GM12878 (cell line): ENCODE measurements around the gene RHEBL1. TPM values are rescaled to one million over a fixed set of nuclear protein-coding genes. Genes with fewer than 3 reads are reported as not detected.

Experiments
- ATAC-seq: fragments of 200-7000 bp; cut with Tn5 transposase; 3 replicates; pipeline ENCODE4 v1.9.1; 2020; ENCODE audit warnings: mild to moderate bottlenecking, moderate library complexity
- BruUV-seq: library from RNA; stranded (reverse); fragments of 400-500 nt; replicated peaks from 2 replicates; lab custom pipeline; 2021; lab: Mats Ljungman, UMichigan
- CTCF ChIA-PET: fragments of 300-600 bp; sonication (Branson Sonifier 250); formaldehyde crosslinking; extraction: SDS; loops from one replicate; lab custom pipeline; 2021; ENCODE audit warnings: inconsistent platforms; lab: Yijun Ruan, JAX
- POLR2A ChIA-PET: fragments of 350-600 bp; formaldehyde crosslinking; extraction: SDS; loops from one replicate; lab custom pipeline; 2021; ENCODE audit warnings: inconsistent platforms; lab: Charles Lee
- RAD21 ChIA-PET: fragments of 300-600 bp; sonication (Branson Sonifier 250); formaldehyde crosslinking; loops from one replicate; lab custom pipeline; 2023; ENCODE audit warnings: antibody characterized with exemption; ENCODE audit not compliant: unreplicated experiment; lab: Charles Lee
- SMC1A ChIA-PET: fragments of 300-600 bp; sonication (Branson Sonifier 250); formaldehyde crosslinking; loops from one replicate; lab custom pipeline; 2023; ENCODE audit not compliant: unreplicated experiment, uncharacterized antibody; lab: Charles Lee
- DNase-seq: peaks from one replicate; pipeline ENCODE4 v3.0.0-alpha.2; 2011; ENCODE audit warnings: low read depth, low spot score
- FAIRE-seq: peaks from 3 replicates; lab custom pipeline; 2011; peaks lifted over from hg19 to GRCh38; lab: Jason Lieb, UNC
- H2AFZ ChIP-seq: 2 replicates; pipeline ENCODE4 v1.6.0; 2011; ENCODE audit warnings: low read depth, low read length, control low read depth; ENCODE audit not compliant: control insufficient read depth
- H3K27ac ChIP-seq: 2 replicates; pipeline ENCODE4 v1.5.1; 2011; ENCODE audit warnings: control low read depth; ENCODE audit not compliant: control insufficient read depth, insufficient read depth
- H3K27me3 ChIP-seq, 2 experiments: replicated peaks in 1 of 2; 2 replicates each; pipeline versions ENCODE4 v1.6.0 to v1.6.1; 2011; ENCODE audit warnings: low read length in 1 of 2; ENCODE audit not compliant: control insufficient read depth in 2 of 2, insufficient read depth in 2 of 2
- H3K36me3 ChIP-seq, 2 experiments: 2 replicates each; pipeline ENCODE4 v1.5.1; 2011; ENCODE audit warnings: low read length in 1 of 2; ENCODE audit not compliant: control insufficient read depth in 2 of 2, insufficient read depth in 2 of 2
- H3K4me1 ChIP-seq: 2 replicates; pipeline ENCODE4 v1.6.1; 2011; ENCODE audit warnings: mild to moderate bottlenecking, low read length, moderate library complexity, mixed read lengths; ENCODE audit not compliant: control insufficient read depth, insufficient read depth
- H3K4me2 ChIP-seq: 2 replicates; pipeline ENCODE4 v1.6.0; 2011; ENCODE audit warnings: control low read depth; ENCODE audit not compliant: control insufficient read depth, insufficient read depth
- H3K4me3 ChIP-seq: fragments of 200-600 bp; sonication (generic); 2 replicates; pipeline ENCODE4 v1.5.1; 2016
- H3K79me2 ChIP-seq: 2 replicates; pipeline ENCODE4 v1.6.0; 2011; ENCODE audit warnings: low read length; ENCODE audit not compliant: control insufficient read depth, insufficient read depth
- H3K9ac ChIP-seq: 2 replicates; pipeline ENCODE4 v1.8.0; 2011; ENCODE audit warnings: low read length, control low read depth, mixed read lengths; ENCODE audit not compliant: control insufficient read depth, insufficient read depth
- H3K9me3 ChIP-seq: replicated peaks from 3 replicates; pipeline ENCODE4 v1.5.1; 2011; ENCODE audit warnings: mild to moderate bottlenecking, low read length; ENCODE audit not compliant: control insufficient read depth, insufficient read depth
- H4K20me1 ChIP-seq: 2 replicates; pipeline ENCODE4 v1.6.0; 2011; ENCODE audit not compliant: control insufficient read depth, insufficient read depth
- ATF7 ChIP-seq: fragments of 450-650 bp; IDR thresholded peaks from 2 replicates; pipeline ENCODE4 v1.6.1; 2016; ENCODE audit warnings: low read depth, mild to moderate bottlenecking
- IRF5 ChIP-seq: fragments of 450-650 bp; IDR thresholded peaks from 2 replicates; pipeline ENCODE4 v1.6.1; 2017; ENCODE audit warnings: borderline replicate concordance
- MYB ChIP-seq: fragments of 150-350 bp; IDR thresholded peaks from 2 replicates; pipeline ENCODE4 v1.6.1; 2014; ENCODE audit warnings: mild to moderate bottlenecking, low read depth, low read length, borderline replicate concordance
- STAT1 ChIP-seq: fragments of 450-650 bp; conservative IDR thresholded peaks from 2 replicates; pipeline ENCODE4 v1.6.1; 2014; ENCODE audit warnings: antibody characterized with exemption, mild to moderate bottlenecking
- TBL1XR1 ChIP-seq: IDR thresholded peaks from 2 replicates; pipeline ENCODE4 v1.6.1; 2012; ENCODE audit warnings: low read depth, low read length, improper control_type of control experiment
- WRNIP1 ChIP-seq: IDR thresholded peaks from 2 replicates; pipeline ENCODE4 v1.6.1; 2011; ENCODE audit warnings: low read depth, low read length, improper control_type of control experiment, borderline replicate concordance
- YY1 ChIP-seq: IDR thresholded peaks from 2 replicates; pipeline ENCODE4 v1.6.1; 2011; ENCODE audit warnings: low read depth, mild to moderate bottlenecking, low read length
- ZZZ3 ChIP-seq: IDR thresholded peaks from 2 replicates; pipeline ENCODE4 v1.6.1; 2011; ENCODE audit warnings: low read depth; ENCODE audit not compliant: control insufficient read depth, insufficient read length
- WGBS: methylation state at CpG from one replicate; pipeline ENCODE4 v1.1.6; 2016; ENCODE audit warnings: low lambda C conversion rate; ENCODE audit not compliant: insufficient replicate concordance, insufficient coverage; ENCODE audit errors: missing lambda C conversion rate; 5-methylcytosine and 5-hydroxymethylcytosine counted together
- in situ Hi-C: fragments of 300-500 bp; cut with MboI; formaldehyde crosslinking; loops from 9 replicates; pipeline ENCODE4 v1.14.3; 2018; ENCODE audit warnings: mixed read lengths
- intact Hi-C: fragments of 100-400 bp; cut with micrococcal nuclease; formaldehyde crosslinking; loops from one replicate; pipeline ENCODE4 v1.14.2; 2022; ENCODE audit not compliant: unreplicated experiment
- polyA plus RNA-seq, 11 experiments: library from polyadenylated mRNA; depleted of rRNA in 4 of 11; unstranded in 6 of 11; stranded (reverse) in 5 of 11; fragments of >200 nt; fragmentation: Nextera tagmentation in 4 of 11; fragmentation: Illumina TruSeq in 1 of 11; extraction: Ambion mirVana in 4 of 11; extraction: Trizol in 1 of 11; gene quantifications; 1 replicate in 1 of 11; 2 replicates in 10 of 11; pipeline versions ENCODE4 v1.2.1 to v1.2.3, GENCODE V29; 2011 to 2016; ENCODE audit warnings: inconsistent platforms in 2 of 11, missing spikeins in 2 of 11, low read depth in 1 of 11
- total RNA-seq, 4 experiments: library from RNA; depleted of rRNA in 3 of 4; stranded (reverse); fragments of >200 nt in 3 of 4; fragmentation: Illumina TruSeq in 1 of 4; extraction: Trizol in 1 of 4; gene quantifications; 2 replicates each; pipeline versions ENCODE4 v1.2.1 to v1.2.3, GENCODE V29; 2013 to 2021

The RHEBL1 gene
- total and polyA plus RNA-seq, 10 of the 15 experiments (the other 5 are each of a cell fraction or from before 2014, with no cell fraction given), result 5.9 to 18.7 (median 12.0) TPM

GRCh38 chr12:49088932-49089330, 19.2 kb upstream of the RHEBL1 start:
- SMC1A ChIA-PET, result interaction anchor here (0.7 to 6.1 kb wide), 20 partner anchors 8 to 155 kb away, joined by 3 to 82 read pairs (median 5); partner anchors contain the start of genes LMBR1L, RHEBL1 and TUBA1B
- peaks cover 3% of the 10 kb centered on the region; the same call in 1 of the 2 replicates for H3K4me1 ChIP-seq
- BruUV-seq, result no TSS peak

More at GRCh38 chr12:49088932-49089330, 19.2 kb upstream of the RHEBL1 start:
- Histone ChIP-seq H4K20me1 (no peaks in the 10 kb centered on the region), H3K27ac (no peak overlapping the region), H3K4me2 (no peak overlapping the region), H3K9me3 (no peaks in the 10 kb centered on the region), H3K9ac (no peak overlapping the region)
- FAIRE-seq, result no peak
- no peak for TF ChIP-seq TBL1XR1
- TF ChIP-seq ZZZ3, result no peak
- TF ChIP-seq WRNIP1, result no peak
- TF ChIP-seq ATF7, result no peak
- TF ChIP-seq MYB, result no peak
- no peak for TF ChIP-seq STAT1
- TF ChIP-seq IRF5, result no peak
- no peak for TF ChIP-seq YY1
- TF ChIP-seq, all 136 proteins: peak for 0
- DNase-seq (no peak), ATAC-seq (no peak)
- ChIA-PET CTCF (interaction anchor here (0.5 to 7.0 kb wide), 37 partner anchors 9 to 303 kb away, joined by 3 to 254 read pairs (median 7); partner anchors contain the start of genes LMBR1L, RHEBL1, TROAP and TUBA1A), RAD21 (interaction anchor here (1.0 to 4.4 kb wide), 10 partner anchors 10 to 147 kb away, joined by 3 to 39 read pairs (median 9); partner anchors contain the start of genes RHEBL1 and TUBA1B), POLR2A (interaction anchor here (0.6 to 1.5 kb wide), 9 partner anchors 9 to 296 kb away, joined by 3 to 6 read pairs (median 3); partner anchors contain the start of gene TUBA1B)
- peaks cover 29 to 39% of the 10 kb centered on the region in 2 experiments for H3K27me3 ChIP-seq
- H3K4me3 ChIP-seq, result no peak overlapping the region
- H2AFZ ChIP-seq, result no peak overlapping the region
- WGBS, result 54% methylated on average over 6 of the region's 6 CpGs
- intact Hi-C loops (loop anchor here (1.0 to 2.0 kb wide), 3 partner anchors 24 to 145 kb away; no protein-coding TSS in a partner anchor), in situ Hi-C loops (no loop called here)
- no peaks in the 10 kb centered on the region for H3K36me3 ChIP-seq
- no peaks in the 10 kb centered on the region for H3K79me2 ChIP-seq
